Neutrophil (primary cell): ENCODE results near the gene TEKTIP1.
"Not testable (repeated sequence)": the region's sequence is repeated elsewhere in the genome, so short reads cannot be mapped to it uniquely, and the experiment has no call there.

Source experiments
- H3K27ac ChIP-seq: fragments of 200-600 bp; sonication (generic); 2 replicates; pipeline ENCODE4 v1.5.1; 2016; ENCODE audit warnings: mild to moderate bottlenecking, moderate library complexity
- H3K27me3 ChIP-seq: fragments of 200-600 bp; sonication (generic); 2 replicates; pipeline ENCODE4 v1.6.0; 2016; ENCODE audit warnings: mild to moderate bottlenecking
- H3K36me3 ChIP-seq: fragments of 200-600 bp; sonication (generic); 2 replicates; pipeline ENCODE4 v1.5.1; 2017
- H3K4me1 ChIP-seq, 2 experiments: fragments of 200-600 bp in 1 of 2; sonication (generic) in 1 of 2; 1 replicate in 1 of 2; 2 replicates in 1 of 2; pipeline versions ENCODE4 v1.5.1 to v1.6.1; 2013 to 2016; ENCODE audit warnings: low read depth in 1 of 2, low read length in 1 of 2, mild to moderate bottlenecking in 1 of 2, moderate library complexity in 1 of 2; ENCODE audit not compliant: control insufficient read depth in 1 of 2, insufficient read depth in 1 of 2
- H3K4me3 ChIP-seq, 2 experiments: fragments of 200-600 bp in 1 of 2; sonication (generic) in 1 of 2; 1 replicate in 1 of 2; 2 replicates in 1 of 2; pipeline ENCODE4 v1.5.1; 2013 to 2016; ENCODE audit warnings: low read depth in 1 of 2, low read length in 1 of 2, mild to moderate bottlenecking in 1 of 2, moderate library complexity in 1 of 2
- H3K9me3 ChIP-seq: fragments of 200-600 bp; sonication (generic); 2 replicates; pipeline ENCODE4 v1.5.1; 2016
- TF ChIP-seq, protein P1 (sequence below): fragments of 200-600 bp; sonication (generic); IDR thresholded peaks from 2 replicates; pipeline ENCODE4 v1.5.1; 2016; ENCODE audit warnings: antibody characterized with exemption

TEKTIP1 gene

DNA sequence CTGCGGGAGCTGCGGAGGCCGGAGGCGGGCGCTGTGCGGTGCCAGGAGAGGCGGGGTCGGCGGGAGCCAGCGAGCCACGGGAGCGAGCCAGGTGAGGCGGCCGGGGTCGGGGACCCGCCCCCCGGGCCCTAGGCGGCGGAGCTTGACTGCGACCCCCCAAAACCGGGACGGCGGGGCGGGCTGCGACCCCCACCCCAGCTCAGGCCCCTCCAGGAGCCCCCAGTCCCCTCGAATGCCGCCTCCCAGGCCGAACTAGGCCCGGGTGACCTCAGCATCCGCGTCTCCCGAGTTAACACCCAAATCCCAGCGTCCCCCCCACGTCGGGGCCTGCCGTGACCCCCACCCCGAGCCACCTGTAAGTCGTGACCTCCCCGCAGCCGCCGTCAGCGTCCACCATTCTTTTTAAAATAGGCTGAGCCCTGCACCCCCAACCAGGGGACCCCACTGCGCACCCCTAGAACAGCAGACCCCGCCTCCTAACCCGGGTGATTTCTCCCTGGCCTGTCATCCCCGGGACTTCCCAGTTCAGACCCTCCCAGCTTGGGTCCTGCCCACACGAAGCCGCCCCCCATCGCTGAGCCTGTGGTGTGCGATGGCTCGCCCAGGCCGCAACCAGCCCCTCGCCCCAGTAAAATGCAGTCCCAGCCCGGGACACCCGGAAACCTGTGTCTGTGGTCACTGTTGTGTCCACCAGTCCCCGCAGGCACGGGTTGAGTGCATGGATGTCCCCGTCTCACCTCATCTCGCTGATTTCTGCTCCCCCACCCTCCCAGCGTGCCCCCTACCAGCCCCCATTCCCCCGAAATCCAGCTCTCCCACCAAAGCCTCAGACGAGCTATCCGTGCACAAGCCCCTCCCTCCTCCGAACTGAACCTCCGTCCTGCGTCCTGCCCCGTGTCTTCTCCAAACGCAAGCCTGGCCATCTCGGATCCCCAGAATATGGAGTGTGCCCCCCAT lies 32.3 kb upstream of the TEKTIP1 start:
- peaks cover 23 to 25% of the 10 kb centered on the region in 2 experiments for H3K4me1 ChIP-seq
- H3K9me3 ChIP-seq: no peaks in the 10 kb centered on the region
- peak overlapping the region; percentile 84 to 90 for H3K4me3 ChIP-seq

DNA sequence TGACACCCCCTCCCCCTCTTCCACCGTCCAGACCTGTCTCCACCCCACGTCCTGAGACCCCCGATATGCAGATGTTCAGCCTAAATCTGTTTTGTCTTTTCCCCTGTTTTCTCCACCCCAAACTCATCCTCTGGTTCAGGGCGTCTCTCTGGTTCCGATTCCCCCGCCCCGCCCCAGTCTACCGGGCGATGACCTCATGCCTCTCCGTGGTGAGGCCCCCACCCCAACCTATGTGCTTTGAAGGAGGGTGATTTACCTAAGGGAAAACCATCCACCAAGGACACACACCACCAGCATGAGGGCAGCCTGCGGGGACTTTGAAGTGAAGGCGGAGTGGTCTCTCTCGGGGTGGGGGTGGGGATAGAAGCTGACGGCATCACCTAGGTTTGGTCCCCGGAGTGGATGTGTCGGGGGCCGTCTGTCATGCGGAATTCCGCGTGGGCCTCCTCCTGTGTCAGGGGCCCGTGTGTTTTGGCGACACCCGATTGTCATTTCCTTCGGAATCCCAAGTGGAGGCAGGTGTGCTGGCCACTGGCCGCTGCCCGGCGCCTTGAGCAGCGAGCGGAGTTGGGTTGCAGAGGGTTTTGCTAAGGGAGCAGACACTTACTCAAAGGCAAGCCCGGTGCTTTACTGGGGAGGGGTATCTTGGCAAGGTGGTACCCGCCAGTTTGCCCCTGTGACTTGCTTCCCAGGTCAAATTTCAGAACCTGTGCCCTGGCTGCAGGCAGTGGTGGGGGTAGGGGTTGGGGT lies 31.4 kb upstream of the TEKTIP1 start:
- no peaks in the 10 kb centered on the region for H3K9me3 ChIP-seq
- H3K27ac ChIP-seq: peak overlapping the region; percentile 84
- H3K36me3 ChIP-seq: peaks cover 41% of the 10 kb centered on the region
- H3K4me3 ChIP-seq: peak overlapping the region; percentile 84 to 90
- H3K4me1 ChIP-seq: peaks cover 23 to 25% of the 10 kb centered on the region in 2 experiments
- H3K27me3 ChIP-seq: no peaks in the 10 kb centered on the region
- TF ChIP-seq, protein P1, sequence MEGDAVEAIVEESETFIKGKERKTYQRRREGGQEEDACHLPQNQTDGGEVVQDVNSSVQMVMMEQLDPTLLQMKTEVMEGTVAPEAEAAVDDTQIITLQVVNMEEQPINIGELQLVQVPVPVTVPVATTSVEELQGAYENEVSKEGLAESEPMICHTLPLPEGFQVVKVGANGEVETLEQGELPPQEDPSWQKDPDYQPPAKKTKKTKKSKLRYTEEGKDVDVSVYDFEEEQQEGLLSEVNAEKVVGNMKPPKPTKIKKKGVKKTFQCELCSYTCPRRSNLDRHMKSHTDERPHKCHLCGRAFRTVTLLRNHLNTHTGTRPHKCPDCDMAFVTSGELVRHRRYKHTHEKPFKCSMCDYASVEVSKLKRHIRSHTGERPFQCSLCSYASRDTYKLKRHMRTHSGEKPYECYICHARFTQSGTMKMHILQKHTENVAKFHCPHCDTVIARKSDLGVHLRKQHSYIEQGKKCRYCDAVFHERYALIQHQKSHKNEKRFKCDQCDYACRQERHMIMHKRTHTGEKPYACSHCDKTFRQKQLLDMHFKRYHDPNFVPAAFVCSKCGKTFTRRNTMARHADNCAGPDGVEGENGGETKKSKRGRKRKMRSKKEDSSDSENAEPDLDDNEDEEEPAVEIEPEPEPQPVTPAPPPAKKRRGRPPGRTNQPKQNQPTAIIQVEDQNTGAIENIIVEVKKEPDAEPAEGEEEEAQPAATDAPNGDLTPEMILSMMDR: no peak

More for the DNA sequence above, 32.3 kb upstream of the TEKTIP1 start:
- peak overlapping the region; percentile 84 for H3K27ac ChIP-seq
- H3K36me3 ChIP-seq: peaks cover 32% of the 10 kb centered on the region
- H3K27me3 ChIP-seq: no peaks in the 10 kb centered on the region
- TF ChIP-seq, protein P1: no peak

DNA sequence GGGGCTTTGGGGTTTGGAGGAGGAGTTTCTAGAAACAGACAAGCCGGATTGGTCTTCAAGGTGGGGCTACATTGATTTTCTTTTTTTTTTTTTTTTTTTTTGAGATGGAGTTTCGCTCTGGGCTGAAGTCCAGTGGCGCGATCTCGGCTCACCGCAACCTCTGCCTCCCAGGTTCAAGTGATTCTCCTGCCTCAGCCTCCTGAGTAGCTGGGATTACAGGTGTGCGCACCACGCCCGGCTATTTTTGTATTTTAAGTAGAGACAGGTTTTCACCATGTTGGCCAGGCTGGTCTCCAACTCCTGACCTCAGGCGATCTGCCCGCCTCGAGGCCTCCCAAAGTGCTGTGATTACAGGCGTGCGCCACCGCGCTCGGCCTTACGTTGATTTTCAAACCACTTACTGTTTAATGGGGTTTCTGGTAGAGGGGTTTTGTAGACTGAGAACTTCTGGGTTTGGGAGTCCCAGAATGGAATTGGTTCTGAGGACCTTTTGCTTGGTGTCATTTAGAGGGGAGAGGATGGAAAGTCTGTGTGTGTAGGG lies 30.8 kb upstream of the TEKTIP1 start:
- Histone ChIP-seq H3K36me3 (peaks cover 45% of the 10 kb centered on the region), H3K4me1 (peaks cover 23 to 25% of the 10 kb centered on the region in 2 experiments)
- not testable (repeated sequence) for H3K27ac ChIP-seq, H3K27me3 ChIP-seq, H3K4me3 ChIP-seq, H3K9me3 ChIP-seq

DNA sequence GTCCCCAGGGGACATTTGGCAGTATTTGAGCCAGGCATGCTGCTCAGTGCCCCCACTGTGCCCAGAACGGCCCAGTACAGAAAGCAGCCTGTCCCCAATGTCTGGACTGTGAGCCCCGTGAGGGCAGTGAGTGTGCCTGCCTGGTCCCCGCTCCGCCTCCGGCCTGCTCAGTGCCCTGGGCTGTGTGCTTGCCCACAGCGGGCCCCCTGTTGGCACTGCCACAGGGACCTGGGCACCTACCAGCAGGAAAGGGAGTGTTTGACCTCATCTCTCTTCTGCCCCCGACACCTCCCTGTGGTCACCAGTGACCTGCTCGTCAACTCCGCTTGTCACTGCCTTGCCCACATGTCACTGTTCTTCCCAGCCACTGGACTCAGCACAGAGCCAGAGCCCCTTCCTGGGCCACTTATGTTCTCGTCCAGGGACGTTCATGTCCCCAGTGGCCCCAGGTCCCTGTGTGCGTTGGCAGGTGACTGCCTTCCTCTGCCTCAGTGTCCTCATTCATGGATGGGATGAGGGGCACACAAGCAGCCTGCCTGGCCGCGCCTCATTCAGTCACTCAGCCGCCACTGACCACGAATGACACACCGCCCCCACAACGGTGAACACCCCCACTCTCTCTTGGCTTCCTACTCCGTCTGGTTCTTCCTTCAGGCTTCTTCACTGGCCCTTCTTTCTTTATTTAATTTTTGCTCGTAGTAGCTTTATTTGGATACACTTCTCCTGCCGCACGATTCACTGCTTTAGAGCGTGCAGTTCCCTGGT lies 30.0 kb upstream of the TEKTIP1 start:
- Histone ChIP-seq H3K36me3 (peaks cover 53% of the 10 kb centered on the region), H3K27me3 (no peaks in the 10 kb centered on the region), H3K4me3 (no peak overlapping the region), H3K9me3 (no peaks in the 10 kb centered on the region), H3K27ac (no peak overlapping the region), H3K4me1 (peaks cover 23 to 25% of the 10 kb centered on the region in 2 experiments)
- TF ChIP-seq, protein P1: no peak

DNA sequence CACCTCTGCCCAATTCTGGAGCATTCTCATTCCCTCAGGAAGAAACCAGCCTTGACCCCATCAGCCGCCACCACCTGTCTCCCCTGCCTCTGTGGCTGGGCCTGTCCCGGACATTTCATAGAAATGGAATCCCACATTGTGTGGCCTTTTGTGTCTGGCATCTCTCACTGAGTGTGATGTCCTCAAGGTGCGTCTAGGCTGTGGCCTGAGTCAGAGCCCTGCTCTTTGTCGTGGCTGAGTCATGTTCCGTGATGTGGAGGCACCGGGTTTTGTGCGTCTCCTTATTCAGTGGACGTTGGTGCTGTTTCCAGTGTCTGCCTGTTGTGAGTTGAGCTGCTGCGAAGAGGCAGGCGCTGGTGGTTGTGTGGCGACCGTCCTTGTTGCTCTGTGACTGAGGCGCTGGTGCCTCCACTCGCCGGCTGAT lies 29.4 kb upstream of the TEKTIP1 start:
- Histone ChIP-seq H3K27ac (no peak overlapping the region), H3K9me3 (no peaks in the 10 kb centered on the region), H3K4me3 (no peak overlapping the region), H3K27me3 (no peaks in the 10 kb centered on the region), H3K4me1 (peaks cover 23 to 25% of the 10 kb centered on the region in 2 experiments), H3K36me3 (peaks cover 55% of the 10 kb centered on the region)
- TF ChIP-seq, protein P1: no peak
